GM18526 (cell line): ENCODE data around the gene MYLK3.

Source experiments
- POLR2A ChIP-seq: IDR thresholded peaks from 3 replicates; pipeline ENCODE4 v1.6.1; 2011; ENCODE audit not compliant: insufficient read length; ENCODE audit errors: extremely low read depth

The MYLK3 gene

DNA sequence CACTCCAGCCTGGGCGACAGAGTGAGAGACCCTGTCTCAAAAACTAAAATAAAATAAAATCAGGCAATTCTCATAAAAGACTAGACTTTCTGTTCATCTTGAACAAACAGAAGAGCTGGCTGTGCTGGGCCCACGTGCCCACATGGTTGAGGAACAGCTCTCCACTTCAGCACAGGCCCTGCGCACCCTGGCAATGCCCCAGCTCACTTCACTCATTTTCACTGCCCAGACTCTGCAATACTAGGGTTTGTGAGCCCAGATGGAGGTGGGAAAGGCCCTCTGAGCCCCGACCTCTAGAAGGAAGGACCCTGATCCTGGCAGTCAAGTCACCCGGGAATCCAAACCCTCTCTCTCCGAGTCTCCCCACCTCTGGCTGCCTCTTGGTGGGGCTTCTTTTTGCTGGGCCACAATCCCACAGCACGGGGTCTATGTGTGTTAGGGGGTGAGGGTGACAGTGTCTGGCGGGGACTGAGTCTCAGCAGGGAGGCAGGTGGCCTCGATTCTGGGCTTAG is 14.8 kb downstream of the MYLK3 start:
- TF ChIP-seq POLR2A: no peak

DNA sequence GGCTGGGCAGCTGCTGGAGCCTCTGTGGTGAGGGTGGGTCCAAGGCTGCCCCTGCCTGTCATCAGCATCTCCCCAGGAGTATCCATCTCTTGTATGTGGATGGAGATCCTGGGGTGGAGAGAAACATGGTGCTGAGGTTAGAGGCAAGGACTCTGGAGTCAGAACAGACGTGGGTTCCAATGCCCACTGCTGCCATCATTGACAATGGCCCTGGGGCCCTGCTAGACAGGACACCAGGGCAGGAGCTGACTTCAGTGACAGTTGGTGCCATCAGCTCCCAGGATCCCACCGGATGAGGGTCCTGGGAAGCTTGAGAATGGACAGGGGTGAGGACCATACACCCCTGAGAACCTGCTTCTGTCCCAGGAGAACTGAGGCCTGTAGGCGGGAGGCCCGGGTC is 15.6 kb downstream of the MYLK3 start:
- no peak for TF ChIP-seq POLR2A

DNA sequence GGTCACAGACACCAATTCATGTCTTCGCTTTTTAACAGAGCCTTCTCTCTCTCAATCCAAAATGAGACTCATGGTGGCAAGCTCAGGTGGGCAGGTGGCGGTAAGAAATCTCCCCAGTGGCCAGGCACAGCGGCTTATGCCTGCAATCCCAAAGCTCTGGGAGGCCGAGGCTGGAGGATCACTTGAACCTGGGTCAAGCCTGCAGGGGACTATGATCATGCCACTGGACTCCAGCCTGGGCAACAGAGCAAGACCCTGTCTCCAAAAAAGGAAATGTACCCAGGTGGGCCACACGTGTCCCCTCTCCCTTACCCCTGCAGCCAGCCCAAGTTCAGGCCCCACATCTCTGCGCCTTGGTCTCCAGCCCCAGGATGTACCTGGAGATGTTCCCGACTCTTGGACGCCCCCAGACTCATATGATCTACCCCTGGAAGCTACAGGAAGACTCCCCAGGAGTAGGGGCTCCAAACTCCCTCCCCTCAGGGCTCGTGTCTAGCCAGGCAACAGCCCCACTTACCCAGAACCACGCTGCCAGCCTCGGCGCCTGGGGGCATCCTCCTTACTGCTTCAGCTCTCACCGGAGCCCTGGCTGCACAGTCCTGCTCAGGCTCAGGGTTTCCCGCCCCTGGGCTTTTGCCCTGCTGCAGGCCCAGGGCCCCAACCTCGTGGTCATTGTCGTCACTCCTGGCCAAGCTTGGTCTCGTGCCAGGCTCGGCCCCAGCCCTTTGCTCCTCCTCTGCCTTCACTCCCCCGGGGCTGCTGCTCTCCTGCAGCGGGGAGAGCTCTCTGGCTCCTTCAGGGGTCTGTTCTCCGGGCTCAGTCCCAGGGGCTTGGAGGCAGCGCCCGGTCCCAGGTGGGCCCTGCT is 16.2 kb downstream of the MYLK3 start:
- no peak for TF ChIP-seq POLR2A

DNA sequence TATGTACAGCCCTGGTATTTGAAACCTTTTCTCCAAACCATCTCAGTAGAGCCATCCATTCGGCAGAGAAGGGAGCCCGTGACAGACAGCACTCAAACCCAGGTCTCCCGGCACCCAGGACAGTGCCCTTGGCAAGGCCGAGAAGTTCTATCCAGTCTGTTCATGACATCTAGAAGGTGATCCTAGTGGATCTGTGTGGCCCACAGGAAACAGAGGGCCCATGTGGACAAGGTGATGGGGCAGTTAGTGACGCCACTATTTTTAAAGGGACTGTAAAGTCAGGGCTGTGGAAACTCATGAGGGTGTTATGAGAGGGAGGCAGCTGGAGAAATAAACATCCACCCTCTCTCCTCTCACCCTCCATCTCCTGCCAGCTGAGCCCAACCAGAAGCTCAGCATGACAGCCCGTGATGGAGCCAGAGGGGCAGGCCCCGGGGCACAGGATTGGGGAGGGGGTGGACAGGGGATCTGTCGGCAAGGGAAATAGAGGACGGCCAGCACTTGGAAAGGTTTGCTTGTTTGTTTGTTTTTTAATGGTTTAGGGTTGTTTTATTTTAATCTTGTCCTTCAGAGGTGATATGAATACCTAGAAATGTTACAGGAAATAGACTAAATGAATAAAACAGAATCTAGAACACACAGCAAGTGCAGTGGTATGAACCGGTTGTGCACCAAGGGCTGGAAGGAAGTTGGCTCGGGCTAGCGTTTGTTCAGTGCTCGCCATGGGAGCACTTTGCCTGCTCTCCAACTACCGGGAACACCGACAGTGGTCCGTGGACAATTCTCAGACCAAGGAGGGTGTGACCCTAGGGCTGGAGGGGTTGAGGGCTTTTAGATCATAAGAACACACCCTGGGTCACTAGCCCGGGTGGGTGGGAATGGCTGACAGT is 17.1 kb downstream of the MYLK3 start:
- TF ChIP-seq POLR2A: no peak

DNA sequence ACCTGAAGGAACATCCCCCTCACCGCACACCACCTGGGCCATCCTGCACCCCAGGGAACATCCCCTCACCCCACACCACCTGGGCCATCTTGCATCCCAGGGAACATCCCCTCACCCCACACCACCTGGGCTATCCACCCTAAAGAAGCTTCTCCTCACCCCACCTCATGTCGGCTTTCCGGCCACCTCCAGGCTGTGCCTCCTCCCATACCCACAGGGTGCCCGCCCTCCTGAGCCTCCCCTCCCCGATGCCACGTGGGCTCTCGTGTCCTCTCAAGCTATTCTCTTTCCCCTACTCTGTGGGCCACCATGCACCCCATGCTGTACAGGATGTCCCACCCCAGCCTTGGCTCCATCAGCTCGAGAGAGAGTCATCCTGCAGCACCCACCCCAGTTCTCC is 18.0 kb downstream of the MYLK3 start:
- TF ChIP-seq POLR2A: no peak

DNA sequence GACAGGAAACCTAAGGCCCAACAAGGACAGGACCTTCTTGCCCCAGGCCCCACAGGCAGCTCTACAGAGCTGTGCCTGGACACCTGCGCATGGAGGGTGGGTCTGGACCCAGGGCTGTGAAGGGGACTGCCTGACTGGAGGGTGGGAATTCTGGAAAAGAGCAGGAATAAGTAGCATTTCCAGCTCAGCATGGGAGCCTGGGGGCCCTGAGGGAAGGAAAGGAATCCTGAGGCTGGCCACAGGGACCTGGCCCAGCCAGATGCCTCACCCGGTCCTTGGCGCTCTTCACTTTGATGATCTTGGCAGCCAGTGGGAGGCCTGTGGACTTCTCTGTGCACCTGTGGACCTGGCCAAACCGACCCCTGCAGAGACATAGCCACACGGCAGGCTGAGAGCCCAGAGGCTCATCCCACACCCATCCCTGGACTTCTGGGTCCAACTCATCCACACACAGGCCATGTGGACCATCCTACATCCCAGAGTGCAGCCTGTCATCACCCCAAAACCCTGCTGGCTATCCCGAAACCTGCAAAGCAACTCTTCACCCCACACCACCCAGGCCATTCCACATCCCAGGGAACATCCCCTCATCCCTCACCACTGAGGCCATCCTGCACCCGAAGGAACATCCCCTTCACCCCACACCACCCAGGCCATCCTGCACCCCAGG is 18.7 kb downstream of the MYLK3 start:
- TF ChIP-seq POLR2A: no peak

DNA sequence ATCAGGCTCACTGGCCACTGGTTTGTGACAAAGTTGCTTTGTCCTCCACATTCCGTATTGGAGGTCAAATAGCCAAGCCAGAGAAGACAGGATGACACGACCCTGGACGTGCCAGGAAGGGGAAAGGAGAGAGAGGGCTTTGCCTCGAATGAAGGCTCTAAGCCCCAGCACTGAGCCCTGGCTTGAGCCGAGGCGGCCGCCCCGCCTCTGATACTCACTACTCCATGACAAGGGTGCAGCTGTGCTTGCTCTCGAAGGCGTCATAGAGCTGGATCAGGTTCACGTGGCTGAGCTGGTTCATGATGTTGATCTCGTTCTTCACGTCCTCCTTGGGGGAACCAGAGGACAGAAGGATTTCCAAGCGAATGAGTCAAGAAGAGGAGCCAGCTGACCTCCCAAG is 19.3 kb downstream of the MYLK3 start:
- TF ChIP-seq POLR2A: no peak

DNA sequence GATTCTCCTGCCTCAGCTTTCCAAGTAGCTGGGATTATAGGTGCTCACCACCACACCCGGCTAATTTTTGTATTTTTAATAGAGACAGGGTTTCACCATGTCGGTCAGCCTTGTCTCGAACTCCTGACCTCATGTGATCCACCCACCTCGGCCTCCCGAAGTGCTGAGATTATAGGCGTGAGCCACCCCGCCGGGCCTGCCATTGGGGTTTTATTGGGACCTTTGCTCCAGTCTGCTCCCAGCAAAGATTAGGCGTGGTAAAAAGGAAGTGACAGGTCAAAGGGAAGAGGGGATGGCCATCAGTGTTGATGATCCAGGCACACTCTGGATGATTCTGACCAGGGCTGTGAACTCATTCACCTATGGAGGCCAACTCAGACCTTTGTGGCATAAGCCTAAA is 20.5 kb downstream of the MYLK3 start:
- no peak for TF ChIP-seq POLR2A

DNA sequence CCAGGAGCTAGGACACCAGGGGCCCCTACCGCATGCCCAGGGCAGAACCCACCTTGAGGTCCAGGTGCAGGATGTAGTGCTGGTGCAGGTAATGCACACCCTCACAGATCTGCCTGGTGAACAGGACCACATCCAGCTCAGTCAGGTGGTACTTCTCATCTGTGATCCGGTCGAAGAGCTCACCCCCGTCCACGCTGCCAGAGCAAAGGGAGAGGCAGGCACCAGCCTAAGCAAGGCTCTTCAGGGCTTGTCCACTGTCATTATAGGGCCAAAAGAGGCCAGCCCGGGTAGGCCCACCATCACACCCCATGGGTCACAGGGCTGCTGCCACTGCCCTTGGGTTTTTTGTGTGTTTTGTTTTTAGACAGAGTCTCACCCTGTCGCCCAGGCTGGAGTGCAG is 21.0 kb downstream of the MYLK3 start:
- TF ChIP-seq POLR2A: no peak

DNA sequence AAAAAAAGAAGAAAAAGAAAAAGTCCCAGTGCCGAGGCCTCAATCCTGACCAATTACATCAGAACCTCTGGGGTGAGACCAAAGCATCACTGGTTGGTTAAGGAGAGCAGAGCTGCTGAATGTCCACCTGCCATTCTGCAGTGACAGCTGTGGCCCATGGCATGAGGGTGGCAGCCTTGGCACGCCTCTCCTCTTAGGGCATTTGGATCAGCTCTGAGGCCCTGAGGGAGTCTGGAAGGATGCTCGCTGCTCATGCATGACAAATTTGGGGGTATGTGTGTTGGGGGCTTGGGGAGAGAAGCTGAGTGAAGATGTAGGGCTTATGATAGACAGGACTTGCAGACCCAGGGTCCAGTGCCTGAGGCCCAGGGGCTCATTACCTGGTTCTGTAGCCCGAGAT is 26.3 kb downstream of the MYLK3 start:
- no peak for TF ChIP-seq POLR2A

DNA sequence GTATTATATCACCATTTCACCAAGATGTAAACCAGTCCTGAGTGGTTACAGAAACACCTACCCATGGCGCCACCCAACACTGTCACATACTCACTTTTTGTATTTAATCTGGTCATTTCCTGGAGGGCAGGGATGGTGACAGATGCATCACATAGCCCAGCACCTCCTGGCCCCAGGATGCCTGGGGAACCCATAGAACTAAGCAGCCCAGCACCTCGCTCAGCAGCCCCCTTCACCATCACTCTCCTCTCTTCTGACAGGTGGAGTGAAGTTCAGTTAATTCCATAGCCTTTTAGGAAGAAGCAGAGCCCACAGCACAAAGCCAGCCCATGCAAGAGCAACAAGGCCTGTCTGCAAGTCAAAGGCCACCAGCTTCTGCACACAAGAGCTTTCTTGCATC is 27.5 kb downstream of the MYLK3 start:
- TF ChIP-seq POLR2A: no peak

DNA sequence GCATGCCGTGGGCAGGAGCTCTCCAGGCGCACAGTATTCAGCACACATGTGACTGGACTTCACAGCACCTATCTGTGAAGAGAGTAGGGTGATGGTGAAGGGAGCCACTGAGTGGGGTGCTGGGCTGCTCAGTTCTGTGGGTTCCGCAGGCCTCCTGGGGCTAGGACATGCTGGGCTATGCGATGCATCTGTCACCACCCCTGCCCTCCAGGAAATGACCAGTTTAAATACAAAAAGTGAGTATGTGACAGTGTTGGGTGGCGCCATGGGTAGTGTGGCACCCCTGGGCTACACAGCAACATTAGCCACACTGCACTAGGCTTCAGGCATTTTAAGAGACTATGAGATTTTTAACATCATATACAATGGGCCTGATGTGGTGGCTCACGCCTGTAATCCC is 28.6 kb downstream of the MYLK3 start:
- TF ChIP-seq POLR2A: no peak

DNA sequence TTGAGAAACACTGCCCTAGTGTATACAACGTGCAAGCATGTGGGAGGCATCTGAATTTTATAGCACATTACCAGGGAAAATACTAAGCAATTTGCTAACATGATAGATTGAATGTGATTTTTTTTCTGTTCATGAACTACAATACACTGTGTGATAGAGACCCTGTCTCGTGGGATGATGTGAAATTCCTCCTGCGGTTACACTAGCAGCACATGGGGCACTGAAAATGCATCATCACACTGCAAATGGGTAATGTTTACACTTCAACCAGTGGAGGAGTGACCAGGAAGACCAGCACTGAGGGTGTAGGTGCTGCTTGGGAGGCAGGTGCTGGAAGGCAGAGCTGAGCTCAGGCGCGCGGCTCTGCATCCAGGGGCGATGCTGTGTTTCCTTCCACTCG is 29.9 kb downstream of the MYLK3 start:
- no peak for TF ChIP-seq POLR2A

DNA sequence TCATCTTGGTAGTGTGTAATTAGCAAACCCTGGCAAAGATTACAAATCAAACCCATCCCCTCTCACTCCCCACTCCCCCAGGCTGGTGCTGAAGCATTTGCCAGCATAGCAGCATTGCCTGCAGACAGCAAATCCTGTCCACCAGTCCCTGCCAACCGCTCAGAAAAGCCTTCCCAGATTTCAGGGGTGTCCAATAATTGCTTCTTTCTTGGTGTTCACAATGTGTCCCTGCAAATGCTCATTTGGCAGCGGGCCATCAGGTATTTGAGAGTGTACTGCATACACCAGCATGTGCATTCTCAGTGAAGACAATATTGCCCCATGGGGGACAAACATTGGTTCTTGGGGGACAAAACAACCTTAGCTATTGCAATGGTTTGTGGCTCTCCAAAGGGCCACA is 30.5 kb downstream of the MYLK3 start:
- TF ChIP-seq POLR2A: no peak

DNA sequence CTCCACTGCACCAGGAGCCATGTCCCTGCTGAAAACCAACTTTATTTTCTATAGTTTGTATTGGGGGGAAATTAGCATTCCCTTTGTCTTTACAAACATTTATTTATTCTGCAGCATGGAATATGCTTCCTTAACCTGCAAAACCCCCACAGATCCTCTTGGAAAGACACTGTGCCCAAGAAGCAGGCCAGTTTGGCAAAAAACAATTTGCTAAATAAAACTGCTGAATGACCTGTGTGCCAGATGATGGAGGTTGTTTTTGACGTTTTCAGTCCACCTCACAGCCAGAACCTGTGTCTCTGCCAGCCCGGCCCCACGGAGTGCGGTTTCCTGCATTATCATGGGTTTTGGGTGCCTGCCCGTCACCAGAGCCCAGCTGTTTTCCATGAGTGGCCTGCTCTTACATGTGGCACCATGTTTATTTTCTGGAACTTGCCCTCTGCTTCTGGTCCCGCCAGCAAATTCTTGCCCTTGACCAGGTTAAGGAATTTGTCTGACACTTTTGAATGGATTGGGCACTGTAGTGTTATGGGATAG is 32.3 kb downstream of the MYLK3 start:
- TF ChIP-seq POLR2A: no peak
